ENCODE measurements around the gene WNT7A.

DNA sequence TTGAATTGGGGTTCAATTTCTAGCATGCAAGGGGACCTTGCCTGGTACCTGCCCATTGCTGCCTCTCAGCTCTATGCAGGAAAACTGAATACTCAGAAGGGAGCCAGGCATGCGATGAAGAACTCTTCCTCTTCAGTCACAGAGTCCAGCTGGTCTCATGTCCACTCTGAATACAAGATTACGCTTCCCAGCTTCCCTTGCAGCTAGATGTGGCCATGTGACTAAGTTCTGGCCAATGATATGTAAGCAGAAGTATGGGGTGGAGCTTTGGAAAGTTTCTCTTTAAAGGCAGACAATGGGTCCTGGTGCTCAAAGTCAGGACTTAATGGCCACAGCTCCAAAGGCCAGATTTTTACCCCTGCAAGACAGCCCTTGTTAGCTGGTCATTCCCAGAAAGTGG is 9.0 kb downstream of the WNT7A start:
- TF ChIP-seq, protein P1, sequence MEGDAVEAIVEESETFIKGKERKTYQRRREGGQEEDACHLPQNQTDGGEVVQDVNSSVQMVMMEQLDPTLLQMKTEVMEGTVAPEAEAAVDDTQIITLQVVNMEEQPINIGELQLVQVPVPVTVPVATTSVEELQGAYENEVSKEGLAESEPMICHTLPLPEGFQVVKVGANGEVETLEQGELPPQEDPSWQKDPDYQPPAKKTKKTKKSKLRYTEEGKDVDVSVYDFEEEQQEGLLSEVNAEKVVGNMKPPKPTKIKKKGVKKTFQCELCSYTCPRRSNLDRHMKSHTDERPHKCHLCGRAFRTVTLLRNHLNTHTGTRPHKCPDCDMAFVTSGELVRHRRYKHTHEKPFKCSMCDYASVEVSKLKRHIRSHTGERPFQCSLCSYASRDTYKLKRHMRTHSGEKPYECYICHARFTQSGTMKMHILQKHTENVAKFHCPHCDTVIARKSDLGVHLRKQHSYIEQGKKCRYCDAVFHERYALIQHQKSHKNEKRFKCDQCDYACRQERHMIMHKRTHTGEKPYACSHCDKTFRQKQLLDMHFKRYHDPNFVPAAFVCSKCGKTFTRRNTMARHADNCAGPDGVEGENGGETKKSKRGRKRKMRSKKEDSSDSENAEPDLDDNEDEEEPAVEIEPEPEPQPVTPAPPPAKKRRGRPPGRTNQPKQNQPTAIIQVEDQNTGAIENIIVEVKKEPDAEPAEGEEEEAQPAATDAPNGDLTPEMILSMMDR (conservative IDR thresholded peaks at IDR 0.05; ENCODE audit: low read length): no peak
- TF ChIP-seq EZH2phosphoT487 (IDR thresholded peaks at IDR 0.05; ENCODE audit: borderline replicate concordance): no peak
